Measurements from ENCODE around the gene PRKG1. TPM values are rescaled to one million over a fixed set of nuclear protein-coding genes. Genes with fewer than 3 reads are reported as not detected.
A peak's percentile ranks its signal among the peaks of the same experiment; 100 is the strongest.
"Not testable (repeated sequence)": the region's sequence is repeated elsewhere in the genome, so short reads cannot be mapped to it uniquely, and the experiment has no call there.

The PRKG1 gene
- total RNA-seq, 1 experiment from 2014 or later, result 7.4 TPM

DNA sequence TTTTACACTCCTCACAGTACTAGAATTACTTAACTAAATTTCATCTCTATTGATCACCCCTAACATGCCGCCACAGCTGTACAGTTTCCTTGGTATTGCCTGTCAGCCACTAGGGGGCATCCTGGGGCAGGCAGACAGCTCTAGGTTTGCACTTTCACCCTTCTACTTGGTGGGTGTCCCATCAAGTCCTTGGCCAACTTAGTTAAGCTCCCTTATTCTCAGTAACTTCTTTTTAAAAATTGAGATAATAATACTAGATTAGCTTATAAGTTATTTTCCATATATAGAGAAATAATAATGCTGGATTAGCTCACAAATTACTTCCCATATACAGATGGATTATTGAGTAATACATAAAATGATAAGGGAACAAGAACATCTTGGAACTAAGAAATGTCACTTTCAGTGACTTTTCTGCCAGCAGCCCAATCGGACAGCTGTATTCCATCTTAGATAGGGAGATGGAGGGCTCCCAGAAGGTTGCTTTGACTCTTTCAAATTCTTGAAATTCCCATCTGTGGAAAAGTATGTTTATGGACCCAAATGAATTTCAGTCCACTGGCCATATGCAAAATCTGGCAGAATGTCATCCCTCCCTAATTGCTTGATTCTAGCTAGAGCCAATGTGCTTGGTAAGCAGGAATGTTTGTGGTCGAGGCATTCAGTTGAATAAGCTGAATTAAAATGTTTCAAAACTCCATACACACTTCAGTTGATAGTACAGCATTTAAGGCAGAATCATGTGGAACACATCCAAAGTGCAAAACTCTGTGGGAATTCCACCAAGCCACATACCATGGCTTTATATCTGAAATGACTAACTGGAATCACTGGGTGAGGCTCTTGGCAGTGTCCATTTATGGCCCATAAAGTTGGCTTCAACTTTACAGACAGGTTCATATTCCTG, 315.4 kb downstream of the PRKG1 start:
- H3K27ac ChIP-seq (ENCODE audit: low read length), result peak overlapping the region; percentile 77
- H3K4me2 ChIP-seq (ENCODE audit: low read length), result peak overlapping the region; percentile 55
- BruUV-seq (replicated peaks), result no TSS peak
- CTCF ChIA-PET, result interaction anchor here (0.7 to 1.5 kb wide), 4 partner anchors 8 to 316 kb away, joined by 3 to 13 read pairs (median 3); no protein-coding TSS in a partner anchor
- no peaks in the 10 kb centered on the region; the same call in 1 of the 2 replicates for H4K20me1 ChIP-seq (ENCODE audit: low read length)
- H3F3A ChIP-seq (ENCODE audit: low read length, unreplicated experiment), result peaks cover 12% of the 10 kb centered on the region
- no peaks in the 10 kb centered on the region for H3K27me3 ChIP-seq (ENCODE audit: low read length)
- no peaks in the 10 kb centered on the region for H3K79me2 ChIP-seq (ENCODE audit: low read length)
- POLR2A ChIA-PET (ENCODE audit: unreplicated experiment), result interaction anchor here (0.6 to 1.0 kb wide), 2 partner anchors 8 to 21 kb away, joined by 3 to 7 read pairs; no protein-coding TSS in a partner anchor
- H3K9me3 ChIP-seq (ENCODE audit: low read length), result no peaks in the 10 kb centered on the region
- H2AFZ ChIP-seq (ENCODE audit: low read length), result no peak overlapping the region
- intact Hi-C loops (cut with micrococcal nuclease), result loop anchor here (1.0 to 2.0 kb wide), 6 partner anchors 8 to 315 kb away; partner anchors contain the start of gene PRKG1
- peaks cover 33% of the 10 kb centered on the region for H3K4me1 ChIP-seq (ENCODE audit: insufficient read depth, low read length)
- no peaks in the 10 kb centered on the region for H3K9me2 ChIP-seq (replicated peaks; ENCODE audit: low read length)
- no peaks in the 10 kb centered on the region for H3K36me3 ChIP-seq (ENCODE audit: low read depth, low read length)
- no peak overlapping the region for H3K4me3 ChIP-seq (ENCODE audit: low read length)
- peak; percentile 100 for DNase-seq
- peak; percentile 96 for ATAC-seq
- peak overlapping the region; percentile 10; the same call in 1 of the 2 replicates for H3K9ac ChIP-seq (ENCODE audit: low read length)
- no peak for TF ChIP-seq EZH2phosphoT487 (IDR thresholded peaks at IDR 0.05; ENCODE audit: borderline replicate concordance, low read length)
- TF ChIP-seq, protein P1, sequence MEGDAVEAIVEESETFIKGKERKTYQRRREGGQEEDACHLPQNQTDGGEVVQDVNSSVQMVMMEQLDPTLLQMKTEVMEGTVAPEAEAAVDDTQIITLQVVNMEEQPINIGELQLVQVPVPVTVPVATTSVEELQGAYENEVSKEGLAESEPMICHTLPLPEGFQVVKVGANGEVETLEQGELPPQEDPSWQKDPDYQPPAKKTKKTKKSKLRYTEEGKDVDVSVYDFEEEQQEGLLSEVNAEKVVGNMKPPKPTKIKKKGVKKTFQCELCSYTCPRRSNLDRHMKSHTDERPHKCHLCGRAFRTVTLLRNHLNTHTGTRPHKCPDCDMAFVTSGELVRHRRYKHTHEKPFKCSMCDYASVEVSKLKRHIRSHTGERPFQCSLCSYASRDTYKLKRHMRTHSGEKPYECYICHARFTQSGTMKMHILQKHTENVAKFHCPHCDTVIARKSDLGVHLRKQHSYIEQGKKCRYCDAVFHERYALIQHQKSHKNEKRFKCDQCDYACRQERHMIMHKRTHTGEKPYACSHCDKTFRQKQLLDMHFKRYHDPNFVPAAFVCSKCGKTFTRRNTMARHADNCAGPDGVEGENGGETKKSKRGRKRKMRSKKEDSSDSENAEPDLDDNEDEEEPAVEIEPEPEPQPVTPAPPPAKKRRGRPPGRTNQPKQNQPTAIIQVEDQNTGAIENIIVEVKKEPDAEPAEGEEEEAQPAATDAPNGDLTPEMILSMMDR (conservative IDR thresholded peaks at IDR 0.05; ENCODE audit: low read depth, low read length), result peak; percentile 100

DNA sequence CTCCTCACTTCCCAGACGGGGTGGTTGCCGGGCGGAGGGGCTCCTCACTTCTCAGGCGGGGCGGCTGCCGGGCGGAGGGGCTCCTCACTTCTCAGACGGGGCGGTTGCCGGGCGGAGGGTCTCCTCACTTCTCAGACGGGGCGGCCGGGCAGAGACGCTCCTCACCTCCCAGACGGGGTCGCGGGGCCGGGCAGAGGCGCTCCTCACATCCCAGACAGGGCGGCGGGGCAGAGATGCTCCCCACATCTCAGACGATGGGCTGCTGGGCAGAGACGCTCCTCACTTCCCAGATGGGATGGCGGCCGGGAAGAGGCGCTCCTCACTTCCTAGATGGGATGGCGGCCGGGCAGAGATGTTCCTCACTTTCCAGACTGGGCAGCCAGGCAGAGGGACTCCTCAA, 318.7 kb downstream of the PRKG1 start:
- H4K20me1 ChIP-seq (ENCODE audit: low read length); H3K9me3 ChIP-seq (ENCODE audit: low read length); H2AFZ ChIP-seq (ENCODE audit: low read length); CTCF ChIA-PET; DNase-seq; POLR2A ChIA-PET (ENCODE audit: unreplicated experiment); H3K79me2 ChIP-seq (ENCODE audit: low read length); H3K4me2 ChIP-seq (ENCODE audit: low read length); H3K27me3 ChIP-seq (ENCODE audit: low read length); H3K27ac ChIP-seq (ENCODE audit: low read length); H3K9ac ChIP-seq (ENCODE audit: low read length); H3K36me3 ChIP-seq (ENCODE audit: low read depth, low read length); intact Hi-C loops (cut with micrococcal nuclease); H3K9me2 ChIP-seq (replicated peaks; ENCODE audit: low read length); ATAC-seq; BruUV-seq (replicated peaks); H3K4me3 ChIP-seq (ENCODE audit: low read length): not testable (repeated sequence)
- Histone ChIP-seq H3K4me1 (ENCODE audit: insufficient read depth, low read length) (peaks cover 33% of the 10 kb centered on the region), H3F3A (ENCODE audit: low read length, unreplicated experiment) (peaks cover 12% of the 10 kb centered on the region)

GRCh38 chr10:51394039-51394438, 319.8 kb downstream of the PRKG1 start:
- ATAC-seq (no peak), DNase-seq (no peak)
- no peaks in the 10 kb centered on the region for H3K9me3 ChIP-seq (ENCODE audit: low read length)
- no peak overlapping the region for H3K4me3 ChIP-seq (ENCODE audit: low read length)
- no TSS peak for BruUV-seq (replicated peaks)
- no peaks in the 10 kb centered on the region for H3K27me3 ChIP-seq (ENCODE audit: low read length)
- H3F3A ChIP-seq (ENCODE audit: low read length, unreplicated experiment), result peaks cover 9% of the 10 kb centered on the region
- ChIA-PET POLR2A (ENCODE audit: unreplicated experiment) (interaction anchor here (0.6 kb wide), 1 partner anchor 288 kb away, joined by 4 read pairs; no protein-coding TSS in a partner anchor), CTCF (no interaction called here)
- no peaks in the 10 kb centered on the region for H3K79me2 ChIP-seq (ENCODE audit: low read length)
- no peak overlapping the region for H3K4me2 ChIP-seq (ENCODE audit: low read length)
- no peaks in the 10 kb centered on the region for H3K36me3 ChIP-seq (ENCODE audit: low read depth, low read length)
- no peaks in the 10 kb centered on the region for H3K9me2 ChIP-seq (replicated peaks; ENCODE audit: low read length)
- no peak overlapping the region for H3K27ac ChIP-seq (ENCODE audit: low read length)
- H3K9ac ChIP-seq (ENCODE audit: low read length), result no peak overlapping the region
- H4K20me1 ChIP-seq (ENCODE audit: low read length), result no peaks in the 10 kb centered on the region; the same call in 1 of the 2 replicates
- no peak overlapping the region for H2AFZ ChIP-seq (ENCODE audit: low read length)
- TF ChIP-seq EZH2 (IDR thresholded peaks at IDR 0.05; ENCODE audit: low read length, unreplicated experiment), result no peak
- TF ChIP-seq, protein P1 (conservative IDR thresholded peaks at IDR 0.05; ENCODE audit: low read depth, low read length), result no peak
- TF ChIP-seq EZH2phosphoT487 (IDR thresholded peaks at IDR 0.05; ENCODE audit: borderline replicate concordance, low read length), result no peak
- intact Hi-C loops (cut with micrococcal nuclease), result no loop called here
- peaks cover 34% of the 10 kb centered on the region for H3K4me1 ChIP-seq (ENCODE audit: insufficient read depth, low read length)
